Putamen (tissue), 1 donor: Measurements from ENCODE around the gene ACVR2B.

Experiments used
- DNase-seq: peaks from one replicate; pipeline ENCODE4 v3.0.0-alpha.2; 2016; ENCODE audit warnings: low spot score

ACVR2B gene

DNA sequence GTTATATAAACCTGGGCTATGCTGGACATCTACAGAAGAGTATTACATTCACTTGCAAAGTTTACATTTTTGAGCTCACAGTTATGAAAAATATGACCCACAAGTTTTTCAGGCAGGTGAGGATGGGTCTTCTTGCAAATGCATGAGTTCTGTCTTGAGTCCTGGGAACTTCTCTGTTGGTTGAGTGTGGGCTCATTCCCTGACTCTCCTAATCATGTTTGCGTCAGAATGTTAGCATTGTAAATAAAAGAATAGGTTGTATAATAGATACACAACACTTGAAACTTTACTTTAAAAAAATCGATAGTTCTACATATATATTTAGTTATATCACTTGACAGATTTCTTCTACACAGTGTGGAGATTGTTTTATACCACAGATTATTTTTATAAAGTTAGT is 35.3 kb downstream of the ACVR2B start:
- no peak for DNase-seq

DNA sequence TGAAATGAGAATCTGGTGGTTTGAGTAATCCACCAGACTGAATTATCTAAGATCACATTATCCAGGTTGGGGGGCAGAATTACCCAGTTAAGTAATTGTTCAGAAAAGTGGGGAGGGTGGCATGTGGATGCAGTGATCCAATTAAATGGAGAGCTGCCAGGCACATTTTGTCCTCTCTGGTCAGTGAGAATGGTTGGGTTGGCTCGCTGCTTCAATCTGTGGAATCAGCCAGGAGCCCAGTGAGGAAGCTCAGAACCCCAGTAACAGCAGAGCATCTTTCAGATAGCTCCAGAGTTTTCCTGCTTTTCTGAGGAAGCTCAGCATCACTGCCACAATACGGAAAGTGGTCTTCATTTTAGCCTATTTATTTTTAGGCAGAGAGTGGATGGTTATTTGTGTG is 36.1 kb downstream of the ACVR2B start:
- no peak for DNase-seq

DNA sequence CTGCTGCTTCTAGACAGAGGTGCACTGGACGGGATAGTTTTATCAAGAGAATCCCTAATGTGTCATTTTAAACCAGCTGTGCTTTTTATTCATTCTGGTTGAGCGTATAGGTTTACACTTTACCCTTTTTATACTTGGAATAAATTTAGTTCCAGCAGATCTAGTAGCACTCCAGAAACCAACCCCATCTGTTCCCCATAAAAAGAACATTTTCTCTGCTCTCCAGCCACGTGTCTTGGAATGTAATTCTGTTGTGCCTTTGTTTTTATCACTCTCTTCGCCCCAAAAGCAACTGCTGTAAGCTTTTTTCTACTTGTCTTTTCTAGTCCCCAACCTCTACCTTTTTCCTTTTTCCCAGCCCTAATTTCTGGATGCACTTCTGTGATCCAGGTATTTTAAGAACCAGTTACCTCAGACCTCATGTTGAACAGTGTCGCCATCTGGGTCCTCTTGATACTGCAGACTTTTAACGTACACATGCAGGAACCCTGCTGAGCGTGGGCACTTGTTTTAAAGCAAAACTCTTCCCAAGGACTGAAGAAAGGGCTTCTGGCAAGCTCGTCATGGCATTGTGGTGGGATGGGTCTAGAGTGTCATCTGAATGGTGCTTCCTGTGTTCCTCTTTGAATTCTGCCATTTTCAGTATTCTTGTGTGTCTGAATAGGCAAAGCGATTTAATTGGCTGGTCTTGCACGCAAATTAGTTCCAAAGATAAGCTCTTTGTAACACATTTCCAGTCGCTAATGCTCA is 36.8 kb downstream of the ACVR2B start:
- no peak for DNase-seq

DNA sequence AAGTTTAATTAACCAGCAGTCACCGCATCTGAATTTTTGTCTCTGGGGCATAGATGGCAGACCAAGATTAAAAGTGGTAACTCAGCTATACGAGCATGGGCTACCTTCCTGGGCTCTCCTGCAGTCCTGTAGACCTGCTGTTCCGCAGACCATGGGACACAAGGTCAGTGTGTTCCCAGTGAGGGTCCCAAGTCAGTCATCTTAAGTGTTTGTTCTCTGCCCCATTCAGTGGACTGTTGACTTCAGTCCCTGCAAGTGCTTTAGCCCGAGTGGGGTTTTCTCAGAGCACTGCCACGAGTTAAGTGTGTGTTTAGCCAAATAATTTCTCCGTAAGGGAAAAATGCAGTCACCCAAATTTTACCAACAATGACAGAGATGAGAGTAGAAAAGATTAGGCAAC is 37.5 kb downstream of the ACVR2B start:
- no peak for DNase-seq

DNA sequence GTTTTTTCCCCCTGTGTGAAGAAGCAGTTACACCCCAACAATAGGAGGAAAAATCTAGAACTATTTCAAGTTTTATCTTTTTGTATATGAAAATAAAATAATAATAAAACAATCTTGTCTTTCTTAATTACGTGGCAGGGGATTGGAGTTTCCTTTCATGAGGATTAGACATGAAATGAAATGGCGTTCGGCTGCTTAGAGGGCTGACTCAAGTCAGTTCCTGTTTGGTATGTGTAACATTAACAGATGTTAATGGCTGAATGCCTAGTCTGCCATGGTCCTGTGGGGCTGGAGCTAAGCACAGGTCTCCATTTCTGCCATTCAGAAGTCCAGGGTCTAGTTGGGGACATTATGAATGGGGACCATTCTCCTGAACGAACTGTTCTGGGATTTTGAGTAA is 39.3 kb downstream of the ACVR2B start:
- no peak for DNase-seq

DNA sequence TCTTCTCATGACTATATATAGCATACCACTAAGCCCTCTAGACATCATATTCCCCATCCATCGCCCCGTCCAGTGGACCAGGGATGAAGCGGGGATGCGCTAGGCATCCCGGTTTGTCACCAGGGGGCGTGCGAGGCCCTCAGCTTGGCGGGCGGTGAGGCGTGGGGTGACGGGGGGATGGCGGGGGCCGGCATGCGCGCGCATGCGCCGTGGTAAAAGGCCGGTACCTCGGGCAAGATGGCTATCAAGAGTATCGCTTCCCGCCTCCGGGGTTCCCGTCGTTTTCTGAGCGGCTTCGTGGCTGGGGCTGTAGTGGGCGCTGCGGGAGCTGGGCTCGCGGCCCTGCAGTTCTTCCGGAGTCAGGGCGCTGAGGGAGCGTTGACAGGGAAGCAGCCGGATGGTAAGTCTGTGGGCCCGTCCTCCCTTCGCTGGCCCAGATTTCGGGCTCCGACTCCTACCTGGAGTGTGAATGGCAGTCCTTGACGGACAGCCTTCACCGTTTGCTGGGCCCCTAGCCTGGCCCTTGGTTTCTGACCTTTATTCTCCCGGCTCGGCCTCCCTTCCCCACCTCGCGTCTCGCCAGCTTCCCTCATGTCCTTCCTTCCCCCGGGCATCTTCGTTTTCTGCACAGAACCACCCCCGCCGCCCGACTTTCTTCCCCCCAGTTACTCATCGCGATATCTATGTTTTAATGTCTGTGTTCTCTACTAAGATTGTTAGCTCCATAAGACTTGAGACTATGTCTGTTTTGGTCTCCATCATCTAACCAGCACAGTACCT is 42.6 kb downstream of the ACVR2B start, which contains the start of gene EXOG:
Gene EXOG, plus strand, starts transcription at position 210 of the 780 bp plus-strand sequence. Its CDS starts 28 bp downstream, at position 238.
- DNase-seq: peak; percentile 94

DNA sequence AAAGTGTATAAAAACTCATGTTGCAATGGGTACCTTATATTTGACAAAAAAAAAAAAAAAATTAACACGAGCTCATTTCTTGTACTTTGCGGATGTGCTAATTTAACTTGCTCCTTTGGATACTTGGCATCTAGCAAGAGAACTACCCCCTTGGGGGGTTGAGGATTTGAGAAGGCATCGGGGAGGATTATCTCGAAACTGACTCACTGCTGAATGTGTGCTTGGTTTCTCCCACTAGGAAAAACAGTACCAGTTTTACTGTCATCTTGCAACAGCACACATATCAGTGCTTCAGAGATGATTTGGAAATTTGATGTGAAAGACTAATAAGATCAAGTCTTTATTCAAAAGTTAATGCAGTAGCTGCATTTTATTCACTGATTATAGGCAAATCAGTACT is 43.3 kb downstream of the ACVR2B start:
- DNase-seq: no peak

DNA sequence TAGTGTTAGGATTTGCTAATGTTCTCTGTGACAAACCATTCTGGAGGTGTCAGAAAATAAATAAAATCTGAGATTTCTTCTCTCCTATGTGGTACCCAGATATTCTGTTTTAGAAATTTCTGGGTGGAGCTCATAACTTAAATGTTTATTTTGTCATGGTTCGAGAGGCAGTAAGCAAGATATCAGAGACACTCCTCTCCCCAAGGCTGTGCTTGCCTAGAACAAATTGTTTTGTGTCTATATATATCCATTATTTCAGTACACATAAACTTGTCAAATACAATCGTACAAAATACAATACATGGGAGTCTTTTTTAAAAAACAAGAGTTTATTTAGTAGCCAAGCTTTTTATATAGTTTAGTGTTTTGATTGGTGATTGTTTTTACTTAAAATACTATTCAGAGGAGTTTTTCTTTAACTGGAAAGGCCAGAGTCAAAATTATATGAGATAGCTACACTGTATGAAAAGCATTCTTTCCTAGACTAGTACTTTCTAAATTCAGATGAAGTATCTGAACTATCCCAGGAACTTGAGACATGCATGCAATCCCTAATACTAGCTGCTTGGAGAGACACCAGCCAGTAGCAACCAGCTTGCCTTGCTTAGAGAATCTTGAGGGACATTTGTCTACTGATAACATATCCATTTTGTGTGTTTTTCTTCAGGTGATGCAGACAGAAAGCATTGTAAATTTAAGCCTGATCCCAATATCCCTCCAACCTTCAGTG is 47.2 kb downstream of the ACVR2B start:
- no peak for DNase-seq

DNA sequence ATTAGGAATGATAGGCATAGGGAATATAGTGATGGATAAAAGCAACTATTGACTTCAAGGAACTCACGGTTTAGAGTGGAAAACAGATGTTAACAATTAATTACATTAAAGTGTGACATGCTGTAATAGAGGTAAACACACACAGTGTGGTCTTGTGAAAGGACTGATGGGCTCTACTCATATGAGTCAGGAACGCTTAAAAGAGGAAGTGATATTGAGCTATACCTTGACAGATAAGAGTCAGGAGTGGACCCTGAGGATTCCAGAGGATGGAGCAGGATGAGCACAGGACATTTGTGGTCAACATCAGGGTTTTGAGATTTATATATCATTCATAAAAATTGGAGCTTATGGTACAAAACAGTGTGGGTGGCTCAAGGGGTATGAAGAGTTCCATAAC is 53.4 kb downstream of the ACVR2B start:
- DNase-seq: no peak

DNA sequence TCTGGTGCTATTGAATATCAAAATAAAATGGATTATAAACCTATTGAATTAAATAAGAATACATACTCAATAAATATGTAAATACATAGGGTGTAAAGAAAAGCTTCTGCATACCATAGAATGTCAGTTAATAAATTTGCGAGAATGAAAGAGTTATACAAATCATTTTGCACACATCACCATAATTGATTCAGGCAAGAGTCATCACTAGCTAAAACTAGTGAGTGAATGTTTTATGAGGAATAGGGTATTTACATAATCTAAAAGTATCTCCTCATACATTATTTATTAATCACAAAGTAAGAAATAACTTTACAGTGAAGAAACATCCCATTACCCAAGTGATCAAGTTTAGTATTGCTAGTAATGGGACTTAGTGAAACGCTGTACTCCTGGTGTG is 56.0 kb downstream of the ACVR2B start:
- no peak for DNase-seq

DNA sequence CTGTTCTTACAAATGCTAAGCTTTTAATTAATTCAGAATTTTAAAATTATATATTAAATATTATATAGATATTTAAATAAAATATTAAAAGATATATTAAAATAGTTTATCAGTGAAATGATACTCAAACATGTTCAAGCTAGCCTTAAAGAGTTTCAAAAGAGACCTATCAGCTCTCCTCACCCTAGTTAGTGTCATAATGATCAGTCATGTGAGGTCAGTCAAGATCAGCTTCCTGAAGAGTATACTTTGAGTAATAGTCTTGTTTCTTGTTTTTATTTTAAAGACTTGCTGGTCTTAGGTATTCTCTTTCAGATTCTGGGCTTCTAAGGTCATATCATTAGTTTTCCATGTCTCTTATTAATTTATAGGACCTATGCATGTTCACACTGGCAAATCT is 56.9 kb downstream of the ACVR2B start:
- no peak for DNase-seq

DNA sequence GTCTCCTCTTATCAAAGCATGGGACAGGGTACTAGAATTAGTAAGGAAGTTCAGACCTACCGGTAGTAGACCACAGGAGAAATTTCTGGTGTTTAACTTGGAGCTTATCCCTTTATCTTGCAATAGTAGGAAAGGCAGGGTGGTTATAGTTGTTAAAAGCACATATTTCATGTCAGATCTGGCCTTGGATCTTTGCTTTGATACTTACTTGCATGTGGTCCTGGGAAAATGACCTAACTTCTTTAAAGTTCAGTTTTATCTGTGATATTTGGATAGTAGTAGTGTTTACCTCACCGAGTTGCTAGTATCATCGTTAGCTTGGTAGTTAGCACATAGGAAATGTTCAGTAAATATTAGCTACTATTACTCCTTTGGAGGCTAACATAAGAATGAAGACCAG is 57.9 kb downstream of the ACVR2B start:
- no peak for DNase-seq

DNA sequence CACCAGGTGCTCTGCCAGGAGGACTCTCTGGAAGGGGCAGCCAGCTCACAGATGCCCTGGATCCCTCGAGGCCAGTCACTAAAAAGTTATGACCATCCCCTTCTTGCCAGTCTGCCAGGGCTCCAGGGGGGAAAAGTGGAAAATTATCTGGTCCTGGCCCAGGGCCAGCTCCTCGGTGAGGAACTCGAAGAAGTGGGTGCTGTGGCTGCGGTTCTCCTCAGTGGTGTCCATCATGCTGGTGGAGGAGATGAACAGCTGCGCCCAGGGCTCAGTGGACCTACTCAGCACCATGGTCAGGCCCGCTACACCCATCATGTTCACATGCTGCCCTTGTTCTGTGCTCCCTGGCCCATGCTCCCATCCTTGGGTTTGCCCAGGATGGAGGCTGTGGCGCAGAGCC is 61.7 kb downstream of the ACVR2B start:
- no peak for DNase-seq

DNA sequence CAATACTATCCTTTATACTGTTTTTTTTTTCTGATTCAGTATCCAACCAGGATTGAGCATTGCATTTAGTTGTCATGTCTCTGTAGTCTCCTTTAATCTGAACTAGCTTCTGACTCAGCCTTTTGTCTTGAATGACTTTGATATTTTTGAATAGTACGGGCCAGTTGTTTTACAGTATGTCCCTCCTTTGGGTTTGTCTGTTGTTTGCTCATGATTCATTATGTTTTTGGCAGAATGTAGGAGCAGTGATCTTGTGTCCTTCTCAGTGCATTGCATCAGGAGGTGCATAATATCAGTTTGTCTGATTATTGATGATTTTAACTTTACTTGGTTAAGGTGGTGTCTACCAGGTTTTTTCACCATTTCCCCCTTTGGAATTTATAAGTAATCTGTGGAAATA is 63.0 kb downstream of the ACVR2B start:
- no peak for DNase-seq

DNA sequence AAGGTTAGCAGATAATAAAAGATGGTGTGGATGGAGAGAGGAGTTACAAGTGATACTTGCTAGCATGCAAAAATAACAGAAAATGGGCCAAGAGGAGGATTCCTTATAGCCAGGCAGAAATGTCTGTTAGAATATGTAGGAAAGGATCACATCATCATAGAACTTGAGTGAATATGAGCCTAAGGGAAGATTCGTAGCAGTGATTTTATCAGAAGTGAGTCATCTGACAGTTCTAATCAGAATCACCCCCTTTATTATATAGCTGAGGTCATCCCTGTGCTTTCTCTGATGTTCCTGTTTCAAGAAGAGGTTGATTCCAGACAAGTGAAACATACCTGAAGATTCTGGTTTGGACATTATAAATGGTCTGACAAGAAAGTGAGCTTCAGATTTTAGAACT is 65.3 kb downstream of the ACVR2B start:
- DNase-seq: no peak

DNA sequence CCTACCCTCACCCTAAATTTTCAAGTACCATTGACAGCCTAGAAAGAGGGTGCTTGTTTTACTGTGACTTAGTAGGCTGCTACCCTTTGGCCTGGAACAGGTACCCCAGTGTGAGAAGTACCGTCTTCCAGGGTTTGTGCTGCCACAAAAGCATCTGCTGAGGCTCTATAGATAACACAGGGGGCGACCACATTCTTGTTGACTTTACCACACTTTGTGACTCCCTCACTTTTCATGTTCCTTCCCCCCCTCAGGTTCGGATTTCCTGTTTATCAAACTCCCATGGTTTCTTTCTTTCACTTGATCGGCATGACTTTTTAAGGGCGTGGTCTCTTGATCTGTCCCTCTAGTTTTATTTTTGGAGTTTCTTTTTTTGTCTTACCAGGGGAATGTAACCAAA is 66.0 kb downstream of the ACVR2B start:
- DNase-seq: no peak

DNA sequence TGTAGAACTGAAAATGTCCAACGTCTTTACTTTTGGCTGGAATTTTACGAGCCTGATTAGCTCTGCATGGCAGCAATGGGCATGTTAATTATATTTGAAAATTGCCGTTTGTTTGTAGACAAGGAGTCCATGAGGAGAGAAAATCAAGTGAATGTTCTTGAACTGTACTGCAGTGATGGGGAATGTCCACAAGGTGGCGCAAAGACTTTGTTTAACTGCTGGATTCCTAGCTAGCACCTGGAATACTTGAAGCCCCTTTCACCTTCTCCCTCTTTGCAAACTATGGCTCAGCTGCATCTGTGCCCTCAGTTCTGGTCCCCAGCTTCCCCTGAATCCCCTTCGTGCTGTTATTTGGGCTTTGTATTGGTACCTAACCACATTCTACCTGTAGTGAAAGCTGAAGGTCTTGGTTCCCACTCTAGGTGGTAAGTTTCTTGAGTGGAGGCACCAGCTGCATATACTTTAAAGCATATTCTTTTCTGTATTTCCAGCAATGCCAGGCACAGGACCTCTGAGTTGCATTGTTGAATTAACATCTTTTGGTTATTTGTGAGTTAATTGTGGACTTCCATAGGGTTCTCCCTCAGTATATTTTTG is 67.8 kb downstream of the ACVR2B start:
- peak; percentile 38 for DNase-seq

DNA sequence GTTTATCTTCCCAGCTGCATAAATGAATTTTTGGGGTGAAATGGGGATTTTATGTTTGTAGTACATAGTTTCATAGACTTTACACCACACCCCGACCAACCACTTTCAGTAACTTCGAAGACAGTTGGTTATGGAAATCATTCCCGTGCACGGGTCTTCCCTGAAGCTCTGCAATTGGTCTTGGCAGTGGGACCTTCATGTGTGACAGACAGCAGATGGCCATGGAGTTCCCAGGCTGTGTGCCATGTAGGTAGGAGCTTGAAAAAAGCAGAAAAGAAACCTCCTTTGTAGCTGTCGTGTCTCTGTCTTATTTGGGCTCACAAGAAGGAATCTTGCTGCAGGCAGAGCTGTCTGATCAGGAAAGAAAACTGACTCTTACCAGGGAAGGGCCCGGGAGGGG is 68.3 kb downstream of the ACVR2B start:
- DNase-seq: no peak

DNA sequence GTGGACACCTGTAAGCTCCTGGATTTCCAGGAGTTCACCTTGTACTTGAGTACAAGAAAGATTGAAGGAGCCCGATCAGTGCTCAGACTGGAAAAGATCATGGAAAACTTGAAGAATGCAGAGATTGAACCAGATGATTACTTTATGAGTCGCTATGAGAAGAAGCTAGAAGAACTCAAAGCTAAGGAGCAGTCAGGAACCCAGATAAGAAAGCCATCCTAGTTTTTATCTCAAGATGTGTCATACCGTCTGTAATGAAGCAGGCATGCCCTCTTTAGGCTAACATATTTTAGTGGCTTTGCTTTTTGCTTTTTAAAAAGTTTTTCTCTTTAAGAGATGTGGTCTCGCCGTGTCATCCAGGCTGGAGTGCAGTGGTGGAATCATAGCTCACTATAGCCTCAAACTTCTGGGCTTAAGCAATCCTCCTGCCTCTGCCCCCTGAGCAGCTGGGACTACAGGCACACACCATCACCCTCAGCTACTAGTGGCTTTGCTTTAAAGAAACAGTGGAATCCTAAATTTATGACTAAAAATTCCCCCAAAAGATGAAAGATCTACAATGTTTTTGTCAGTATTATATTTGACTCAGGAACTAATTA is 70.5 kb downstream of the ACVR2B start:
- no peak for DNase-seq

DNA sequence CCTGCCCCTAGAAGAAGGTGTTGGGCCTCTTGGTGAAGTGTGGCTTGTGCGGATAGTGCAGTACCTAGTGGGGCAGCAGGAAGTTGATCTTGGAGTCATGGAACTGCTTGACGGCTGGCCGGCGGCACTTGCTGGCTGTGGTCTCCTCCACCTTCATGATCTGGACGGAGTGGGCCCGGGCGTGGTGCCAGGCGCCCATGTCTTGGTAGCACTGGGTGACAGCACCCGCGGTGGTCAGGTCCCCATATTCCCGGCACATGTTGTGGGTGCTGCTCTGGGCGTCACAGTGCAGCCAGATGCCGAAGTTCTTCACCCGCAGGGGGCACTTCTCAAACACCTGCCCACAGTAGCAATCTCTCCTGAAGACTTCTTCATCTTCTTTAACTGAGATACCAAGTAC is 73.1 kb downstream of the ACVR2B start:
- DNase-seq: no peak

DNA sequence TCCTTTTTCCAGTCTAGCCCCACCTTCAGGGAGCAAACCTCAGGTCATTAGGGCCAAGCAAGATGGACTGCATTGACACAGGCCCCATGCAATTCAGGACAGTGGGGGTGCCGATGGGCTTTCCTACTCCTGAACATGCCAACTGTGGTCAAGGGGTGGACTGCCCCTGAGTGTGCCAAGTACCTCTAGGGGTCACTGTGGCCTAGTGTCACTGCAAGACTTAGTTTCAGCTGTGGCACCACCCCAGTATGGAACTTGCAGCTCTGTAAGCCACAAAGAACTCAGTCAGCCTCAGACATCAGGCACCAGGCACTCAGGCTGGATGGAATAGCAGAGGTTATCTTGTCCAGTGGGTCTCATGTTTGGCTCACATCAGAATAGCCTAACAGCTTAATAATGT is 74.8 kb downstream of the ACVR2B start:
- no peak for DNase-seq

DNA sequence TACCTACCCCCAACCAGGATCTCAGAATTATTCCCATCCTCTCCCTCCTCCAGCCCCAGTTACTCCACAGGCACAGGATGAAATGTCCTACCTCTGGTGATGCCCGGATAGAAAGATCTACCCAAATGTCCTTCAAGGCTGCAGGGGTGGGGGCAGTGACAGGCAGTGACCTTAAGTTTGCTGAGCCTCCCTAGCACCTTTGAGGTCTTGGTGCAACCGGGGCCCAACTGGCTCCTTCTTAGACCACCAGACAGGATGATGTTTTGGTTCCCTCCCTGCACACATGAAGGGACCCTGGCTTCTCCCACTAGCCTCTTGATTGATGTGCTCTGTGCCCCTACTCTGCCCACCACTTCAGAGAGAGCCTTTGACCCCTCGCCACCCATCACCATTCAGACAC is 78.8 kb downstream of the ACVR2B start:
- no peak for DNase-seq
